Breast epithelium (tissue), 3 donors: ENCODE data around the gene ZNF43.

Experiments
- POLR2A ChIP-seq: fragments of 450-650 bp; IDR thresholded peaks from one replicate; pipeline ENCODE4 v1.6.1; 2016; ENCODE audit warnings: antibody characterized with exemption, mild to moderate bottlenecking, moderate library complexity
- TF ChIP-seq, protein P1 (sequence below), 3 donors: fragments of 450-650 bp; IDR thresholded peaks; one replicate each; pipeline ENCODE4 v1.5.1; 2016 to 2017; ENCODE audit warnings: antibody characterized with exemption in 3 of 3, mild to moderate bottlenecking in 3 of 3, moderate library complexity in 3 of 3

DNA sequence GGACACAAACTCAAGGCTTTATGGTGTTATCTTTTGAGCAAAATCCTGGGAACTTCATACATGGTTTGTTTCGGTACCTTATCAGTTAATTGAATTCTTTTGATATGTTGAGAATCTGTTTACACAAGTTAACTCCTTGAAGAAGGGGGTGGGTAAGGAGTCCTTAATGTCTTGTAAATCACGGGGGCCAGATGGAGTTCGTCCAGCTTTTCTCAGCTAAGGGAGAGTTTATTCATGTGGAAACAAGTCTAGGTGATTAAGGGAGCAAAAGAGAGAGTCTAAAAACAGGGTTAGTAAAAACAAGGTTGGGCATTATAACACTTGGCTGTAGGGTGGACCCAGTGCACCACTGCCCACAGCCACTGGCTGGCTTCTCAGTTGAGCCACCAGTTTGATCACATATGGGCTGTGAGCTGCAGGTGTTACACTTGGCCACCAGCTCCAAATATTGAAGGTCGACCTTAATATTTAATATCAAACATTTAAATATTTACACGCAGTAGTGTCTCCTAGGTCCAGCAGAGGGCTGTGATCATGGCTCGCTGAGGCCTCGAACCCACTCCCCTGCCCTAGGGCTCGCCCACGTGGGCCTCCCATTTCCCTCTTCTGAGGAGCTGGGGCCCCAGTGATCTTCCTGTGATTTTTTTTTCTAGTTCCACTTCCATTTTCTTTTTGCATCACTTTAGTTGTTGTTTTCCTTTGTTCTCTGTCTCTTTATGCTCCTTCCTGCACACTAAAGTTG is 21.0 kb upstream of the ZNF43 start:
- TF ChIP-seq, protein P1, sequence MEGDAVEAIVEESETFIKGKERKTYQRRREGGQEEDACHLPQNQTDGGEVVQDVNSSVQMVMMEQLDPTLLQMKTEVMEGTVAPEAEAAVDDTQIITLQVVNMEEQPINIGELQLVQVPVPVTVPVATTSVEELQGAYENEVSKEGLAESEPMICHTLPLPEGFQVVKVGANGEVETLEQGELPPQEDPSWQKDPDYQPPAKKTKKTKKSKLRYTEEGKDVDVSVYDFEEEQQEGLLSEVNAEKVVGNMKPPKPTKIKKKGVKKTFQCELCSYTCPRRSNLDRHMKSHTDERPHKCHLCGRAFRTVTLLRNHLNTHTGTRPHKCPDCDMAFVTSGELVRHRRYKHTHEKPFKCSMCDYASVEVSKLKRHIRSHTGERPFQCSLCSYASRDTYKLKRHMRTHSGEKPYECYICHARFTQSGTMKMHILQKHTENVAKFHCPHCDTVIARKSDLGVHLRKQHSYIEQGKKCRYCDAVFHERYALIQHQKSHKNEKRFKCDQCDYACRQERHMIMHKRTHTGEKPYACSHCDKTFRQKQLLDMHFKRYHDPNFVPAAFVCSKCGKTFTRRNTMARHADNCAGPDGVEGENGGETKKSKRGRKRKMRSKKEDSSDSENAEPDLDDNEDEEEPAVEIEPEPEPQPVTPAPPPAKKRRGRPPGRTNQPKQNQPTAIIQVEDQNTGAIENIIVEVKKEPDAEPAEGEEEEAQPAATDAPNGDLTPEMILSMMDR (IDR thresholded peaks at IDR 0.05): no peak
- no peak for TF ChIP-seq POLR2A
